ENCODE measurements around the gene LY6G6F. TPM values are rescaled to one million over a fixed set of nuclear protein-coding genes. Genes with fewer than 3 reads are reported as not detected.

Gene LY6G6F
- total RNA-seq, 1 donor from 2014 or later: not detected

Other genes with a start within 250 kb of the LY6G6F start
- gene MICB, start 208.7 kb upstream of the LY6G6F start, total RNA-seq: 4.7 and 9.9 TPM in 2 replicates
- gene MCCD1, start 177.9 kb upstream of the LY6G6F start, total RNA-seq: not detected in 2 replicates
- 279 and 313 TPM in 2 replicates for gene DDX39B, start 164.9 kb upstream of the LY6G6F start, total RNA-seq
- gene ATP6V1G2, start 160.3 kb upstream of the LY6G6F start, total RNA-seq: 0.21 and 1.2 TPM in 2 replicates
- 43.6 and 54.6 TPM in 2 replicates for gene NFKBIL1, start 159.3 kb upstream of the LY6G6F start, total RNA-seq
- gene LTA, start 134.6 kb upstream of the LY6G6F start, total RNA-seq: not detected in 2 replicates
- gene TNF, start 131.3 kb upstream of the LY6G6F start, total RNA-seq: 4.3 TPM in 1 of 2 replicates, not detected in the other
- gene LTB, start 124.4 kb upstream of the LY6G6F start, total RNA-seq: 6.7 TPM in 1 of 2 replicates, not detected in the other
- gene LST1, start 120.6 kb upstream of the LY6G6F start, total RNA-seq: not detected in 2 replicates
- not detected in 2 replicates for gene NCR3, start 113.9 kb upstream of the LY6G6F start, total RNA-seq
- not detected in 2 replicates for gene AIF1, start 91.6 kb upstream of the LY6G6F start, total RNA-seq
- gene PRRC2A, start 86.2 kb upstream of the LY6G6F start, total RNA-seq: 23.6 and 35.6 TPM in 2 replicates
- 128 and 161 TPM in 2 replicates for gene BAG6, start 54.2 kb upstream of the LY6G6F start, total RNA-seq
- 0.96 and 1.3 TPM in 2 replicates for gene APOM, start 51.0 kb upstream of the LY6G6F start, total RNA-seq
- 26.7 and 27.1 TPM in 2 replicates for gene C6orf47, start 46.1 kb upstream of the LY6G6F start, total RNA-seq
- gene GPANK1, start 41.9 kb upstream of the LY6G6F start, total RNA-seq: 7.0 and 12.0 TPM in 2 replicates
- 84.2 and 103 TPM in 2 replicates for gene CSNK2B, start 40.8 kb upstream of the LY6G6F start, total RNA-seq
- gene LY6G5B, start 36.9 kb upstream of the LY6G6F start, total RNA-seq: under 0.01 and 0.43 TPM in 2 replicates
- gene LY6G5C, start 25.8 kb upstream of the LY6G6F start, total RNA-seq: not detected in 2 replicates
- gene ABHD16A, start 3.5 kb upstream of the LY6G6F start, total RNA-seq: 25.2 and 40.2 TPM in 2 replicates
- gene LY6G6D, start 8.5 kb downstream of the LY6G6F start, total RNA-seq: not detected in 2 replicates
- gene LY6G6C, start 14.9 kb downstream of the LY6G6F start, total RNA-seq: not detected in 2 replicates
- not detected in 2 replicates for gene MPIG6B, start 16.5 kb downstream of the LY6G6F start, total RNA-seq
- gene DDAH2, start 22.4 kb downstream of the LY6G6F start, total RNA-seq: 11.5 and 45.8 TPM in 2 replicates
- gene CLIC1, start 29.7 kb downstream of the LY6G6F start, total RNA-seq: 454 and 1,059 TPM in 2 replicates
- gene MSH5, start 33.1 kb downstream of the LY6G6F start, total RNA-seq: 4.3 and 5.8 TPM in 2 replicates
- not detected in 2 replicates for gene SAPCD1, start 55.8 kb downstream of the LY6G6F start, total RNA-seq
- 0.43 and 0.48 TPM in 2 replicates for gene VWA7, start 70.5 kb downstream of the LY6G6F start, total RNA-seq
- 61.0 and 64.8 TPM in 2 replicates for gene VARS1, start 88.9 kb downstream of the LY6G6F start, total RNA-seq
- gene LSM2, start 100.1 kb downstream of the LY6G6F start, total RNA-seq: 34.2 and 39.0 TPM in 2 replicates
- 0.64 and 0.72 TPM in 2 replicates for gene HSPA1L, start 108.4 kb downstream of the LY6G6F start, total RNA-seq
- gene HSPA1A, start 108.7 kb downstream of the LY6G6F start, total RNA-seq: 124 and 172 TPM in 2 replicates
- gene HSPA1B, start 120.9 kb downstream of the LY6G6F start, total RNA-seq: 268 TPM in 2 replicates
- gene NEU1, start 156.0 kb downstream of the LY6G6F start, total RNA-seq: 70.3 and 75.4 TPM in 2 replicates
- gene SLC44A4, start 172.1 kb downstream of the LY6G6F start, total RNA-seq: 3.8 and 8.2 TPM in 2 replicates
- 25.6 and 28.4 TPM in 2 replicates for gene EHMT2, start 190.8 kb downstream of the LY6G6F start, total RNA-seq
- 0.72 and 3.0 TPM in 2 replicates for gene ZBTB12, start 195.2 kb downstream of the LY6G6F start, total RNA-seq
- gene C2, start 220.9 kb downstream of the LY6G6F start, total RNA-seq: 0.96 and 2.1 TPM in 2 replicates
- 0.64 and 19.0 TPM in 2 replicates for gene CFB, start 239.2 kb downstream of the LY6G6F start, total RNA-seq

All from tracheal epithelial cell (primary cell).